Neural cell (in vitro differentiated cells): ENCODE measurements around the gene TSPAN3.

Experiments used
- EP300 ChIP-seq: fragments of 450-650 bp; conservative IDR thresholded peaks from 2 replicates; pipeline ENCODE4 v1.6.1; 2014; ENCODE audit warnings: antibody characterized with exemption, mild to moderate bottlenecking, moderate library complexity; ENCODE audit not compliant: poor library complexity, severe bottlenecking
- EZH2 ChIP-seq: fragments of 200-600, 300-800 bp; shearing (Covaris generic), sonication (generic); IDR thresholded peaks from 2 replicates; pipeline ENCODE4 v1.6.1; 2014; ENCODE audit warnings: antibody characterized with exemption, low read length, borderline replicate concordance, mild to moderate bottlenecking; ENCODE audit not compliant: insufficient read depth, poor library complexity, severe bottlenecking
- POLR2AphosphoS5 ChIP-seq: IDR thresholded peaks from 2 replicates; pipeline ENCODE4 v1.6.1; 2012
- RAD21 ChIP-seq: fragments of 450-650 bp; conservative IDR thresholded peaks from 2 replicates; pipeline ENCODE4 v1.6.1; 2014; ENCODE audit warnings: antibody characterized with exemption, mild to moderate bottlenecking, moderate library complexity
- SMC3 ChIP-seq: fragments of 450-650 bp; conservative IDR thresholded peaks from 2 replicates; pipeline ENCODE4 v1.6.1; 2014; ENCODE audit warnings: antibody characterized with exemption, mild to moderate bottlenecking, moderate library complexity; ENCODE audit not compliant: poor library complexity
- TAF1 ChIP-seq: IDR thresholded peaks from 2 replicates; pipeline ENCODE4 v1.6.1; 2012; ENCODE audit warnings: low read depth
- TF ChIP-seq, protein P1 (sequence below): fragments of 450-650 bp; IDR thresholded peaks from 2 replicates; pipeline ENCODE4 v1.5.1; 2014; ENCODE audit warnings: antibody characterized with exemption, mild to moderate bottlenecking, moderate library complexity; ENCODE audit not compliant: poor library complexity, severe bottlenecking
- TF ChIP-seq, protein P2 (sequence below): IDR thresholded peaks from 2 replicates; pipeline ENCODE4 v1.6.1; 2012; ENCODE audit warnings: borderline replicate concordance

DNA sequence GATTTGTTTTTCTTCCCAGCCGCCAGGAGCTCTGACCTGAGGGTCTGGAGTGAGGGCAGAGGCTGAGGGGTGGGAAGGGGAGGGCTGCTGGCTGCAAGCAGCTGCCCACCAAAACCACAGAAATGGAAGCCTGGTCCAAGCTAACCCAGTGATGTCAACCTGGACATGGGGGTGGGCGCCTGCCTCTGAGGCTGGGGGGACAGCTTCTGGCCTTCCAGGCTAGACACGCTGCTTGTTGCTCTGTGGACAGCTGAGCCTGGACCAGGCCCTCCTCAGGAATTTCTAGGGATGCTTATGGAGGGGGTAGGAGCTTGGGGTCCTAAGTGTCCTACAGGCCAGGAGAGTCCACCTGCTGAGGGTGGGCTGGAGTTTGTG is 54.6 kb downstream of the TSPAN3 start:
- TF ChIP-seq, protein P1, sequence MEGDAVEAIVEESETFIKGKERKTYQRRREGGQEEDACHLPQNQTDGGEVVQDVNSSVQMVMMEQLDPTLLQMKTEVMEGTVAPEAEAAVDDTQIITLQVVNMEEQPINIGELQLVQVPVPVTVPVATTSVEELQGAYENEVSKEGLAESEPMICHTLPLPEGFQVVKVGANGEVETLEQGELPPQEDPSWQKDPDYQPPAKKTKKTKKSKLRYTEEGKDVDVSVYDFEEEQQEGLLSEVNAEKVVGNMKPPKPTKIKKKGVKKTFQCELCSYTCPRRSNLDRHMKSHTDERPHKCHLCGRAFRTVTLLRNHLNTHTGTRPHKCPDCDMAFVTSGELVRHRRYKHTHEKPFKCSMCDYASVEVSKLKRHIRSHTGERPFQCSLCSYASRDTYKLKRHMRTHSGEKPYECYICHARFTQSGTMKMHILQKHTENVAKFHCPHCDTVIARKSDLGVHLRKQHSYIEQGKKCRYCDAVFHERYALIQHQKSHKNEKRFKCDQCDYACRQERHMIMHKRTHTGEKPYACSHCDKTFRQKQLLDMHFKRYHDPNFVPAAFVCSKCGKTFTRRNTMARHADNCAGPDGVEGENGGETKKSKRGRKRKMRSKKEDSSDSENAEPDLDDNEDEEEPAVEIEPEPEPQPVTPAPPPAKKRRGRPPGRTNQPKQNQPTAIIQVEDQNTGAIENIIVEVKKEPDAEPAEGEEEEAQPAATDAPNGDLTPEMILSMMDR, result no peak
- no peak for TF ChIP-seq EP300
- TF ChIP-seq, protein P2, sequence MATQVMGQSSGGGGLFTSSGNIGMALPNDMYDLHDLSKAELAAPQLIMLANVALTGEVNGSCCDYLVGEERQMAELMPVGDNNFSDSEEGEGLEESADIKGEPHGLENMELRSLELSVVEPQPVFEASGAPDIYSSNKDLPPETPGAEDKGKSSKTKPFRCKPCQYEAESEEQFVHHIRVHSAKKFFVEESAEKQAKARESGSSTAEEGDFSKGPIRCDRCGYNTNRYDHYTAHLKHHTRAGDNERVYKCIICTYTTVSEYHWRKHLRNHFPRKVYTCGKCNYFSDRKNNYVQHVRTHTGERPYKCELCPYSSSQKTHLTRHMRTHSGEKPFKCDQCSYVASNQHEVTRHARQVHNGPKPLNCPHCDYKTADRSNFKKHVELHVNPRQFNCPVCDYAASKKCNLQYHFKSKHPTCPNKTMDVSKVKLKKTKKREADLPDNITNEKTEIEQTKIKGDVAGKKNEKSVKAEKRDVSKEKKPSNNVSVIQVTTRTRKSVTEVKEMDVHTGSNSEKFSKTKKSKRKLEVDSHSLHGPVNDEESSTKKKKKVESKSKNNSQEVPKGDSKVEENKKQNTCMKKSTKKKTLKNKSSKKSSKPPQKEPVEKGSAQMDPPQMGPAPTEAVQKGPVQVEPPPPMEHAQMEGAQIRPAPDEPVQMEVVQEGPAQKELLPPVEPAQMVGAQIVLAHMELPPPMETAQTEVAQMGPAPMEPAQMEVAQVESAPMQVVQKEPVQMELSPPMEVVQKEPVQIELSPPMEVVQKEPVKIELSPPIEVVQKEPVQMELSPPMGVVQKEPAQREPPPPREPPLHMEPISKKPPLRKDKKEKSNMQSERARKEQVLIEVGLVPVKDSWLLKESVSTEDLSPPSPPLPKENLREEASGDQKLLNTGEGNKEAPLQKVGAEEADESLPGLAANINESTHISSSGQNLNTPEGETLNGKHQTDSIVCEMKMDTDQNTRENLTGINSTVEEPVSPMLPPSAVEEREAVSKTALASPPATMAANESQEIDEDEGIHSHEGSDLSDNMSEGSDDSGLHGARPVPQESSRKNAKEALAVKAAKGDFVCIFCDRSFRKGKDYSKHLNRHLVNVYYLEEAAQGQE, result no peak
- no peak for TF ChIP-seq POLR2AphosphoS5
- TF ChIP-seq RAD21, result no peak
- TF ChIP-seq EZH2, result no peak
- no peak for TF ChIP-seq SMC3
- no peak for TF ChIP-seq TAF1
